GM19351 (cell line): ENCODE results near the gene NELFB.

Experiments
- ATAC-seq: cut with Tn5 transposase; IDR thresholded peaks from one replicate; pipeline ENCODE4 v1.9.1; 2021; ENCODE audit warnings: mild to moderate bottlenecking, moderate library complexity; ENCODE audit not compliant: unreplicated experiment

Gene NELFB

DNA sequence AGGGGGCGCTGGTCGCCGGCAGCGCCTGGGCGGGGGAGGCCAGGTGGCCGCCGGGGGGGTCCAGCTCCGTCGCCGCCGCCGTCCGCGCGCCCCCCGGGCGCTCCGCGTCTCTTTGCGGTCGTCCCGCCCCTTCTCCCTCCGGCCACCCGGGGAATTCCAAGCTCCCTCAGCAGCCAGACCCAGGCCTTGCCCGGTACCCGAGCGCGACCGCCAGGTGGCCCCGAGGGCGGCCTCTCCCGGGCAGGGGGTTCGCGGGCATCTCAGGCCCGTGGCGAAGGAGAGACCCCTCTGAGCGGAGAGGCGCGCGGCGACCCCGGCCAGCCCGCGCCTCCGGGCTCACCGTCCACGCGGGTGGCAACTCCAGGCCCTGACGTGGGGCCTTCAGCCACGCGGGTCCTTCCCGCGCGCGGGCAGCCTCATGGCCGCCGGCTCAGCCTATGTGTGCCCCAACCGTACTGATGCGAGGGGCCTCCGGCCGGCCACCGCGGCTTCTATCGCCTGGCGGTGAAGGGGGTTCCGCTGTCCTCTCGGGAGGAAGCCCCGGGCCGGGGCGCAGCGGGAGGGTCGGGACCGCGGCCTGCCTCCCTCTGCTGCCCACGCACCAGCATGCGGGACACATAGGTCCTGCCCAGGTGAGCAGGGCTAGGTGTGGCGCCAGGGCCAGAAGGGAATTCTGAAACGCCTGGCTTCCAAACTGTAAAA lies 47.5 kb downstream of the NELFB start:
- ATAC-seq = peak; percentile 41

- ATAC-seq = no peak
Observed at GRCh38 chr9:137303151-137303892, 48.2 kb downstream of the NELFB start.

- ATAC-seq = no peak
Observed at GRCh38 chr9:137303893-137304382, 48.8 kb downstream of the NELFB start.

- no peak for ATAC-seq
Observed at GRCh38 chr9:137304383-137305059, 49.4 kb downstream of the NELFB start.

DNA sequence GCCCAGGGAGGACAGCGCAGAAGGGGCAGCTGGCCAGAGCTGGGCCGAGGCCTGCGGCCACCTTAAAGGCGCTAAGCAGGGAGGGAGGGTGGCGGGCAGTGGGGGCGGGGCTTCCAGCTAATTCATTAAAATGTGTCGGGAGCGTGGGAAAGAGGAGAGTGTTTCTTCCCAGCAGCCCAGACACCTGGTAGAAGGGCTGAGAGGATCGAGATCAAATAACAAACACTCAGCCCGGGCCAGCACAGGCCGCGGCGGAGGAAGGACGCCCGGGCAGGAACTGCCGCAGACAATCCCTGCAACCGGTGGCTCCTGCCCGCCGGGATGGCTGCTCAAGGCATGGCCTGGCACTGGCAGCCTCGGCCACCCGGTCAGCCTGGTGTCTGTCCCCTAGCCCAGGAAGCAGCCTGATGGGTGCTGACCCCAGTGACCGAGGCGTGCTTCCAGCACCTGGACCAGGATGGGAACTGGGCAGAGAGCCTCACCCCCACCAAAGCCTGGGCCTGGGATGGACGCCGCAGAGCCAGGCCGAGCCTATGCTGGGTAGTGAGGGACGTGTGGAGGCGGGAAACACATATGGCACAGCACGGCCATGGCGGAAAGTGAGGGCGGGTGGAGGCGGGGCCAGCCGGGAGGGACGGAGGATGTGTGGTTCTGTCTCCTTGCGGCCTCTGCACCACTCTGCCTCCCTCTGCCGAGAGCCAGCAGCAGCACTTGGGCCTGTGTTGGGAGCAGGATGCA lies 50.1 kb downstream of the NELFB start:
- no peak for ATAC-seq

DNA sequence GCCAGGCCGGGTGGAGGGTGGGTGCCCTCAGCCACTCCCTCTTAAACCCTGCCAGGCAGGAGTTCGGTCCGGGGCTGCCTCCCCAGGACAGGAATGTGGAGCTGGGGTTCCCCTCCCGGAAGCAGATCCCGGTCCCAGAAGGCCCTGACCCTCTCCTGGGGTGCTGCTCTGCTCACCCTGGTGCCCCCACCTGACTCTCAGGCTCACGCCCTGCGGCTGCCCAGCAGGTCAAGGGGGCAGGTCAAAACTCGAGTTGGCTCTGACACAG lies 50.6 kb downstream of the NELFB start:
- no peak for ATAC-seq

DNA sequence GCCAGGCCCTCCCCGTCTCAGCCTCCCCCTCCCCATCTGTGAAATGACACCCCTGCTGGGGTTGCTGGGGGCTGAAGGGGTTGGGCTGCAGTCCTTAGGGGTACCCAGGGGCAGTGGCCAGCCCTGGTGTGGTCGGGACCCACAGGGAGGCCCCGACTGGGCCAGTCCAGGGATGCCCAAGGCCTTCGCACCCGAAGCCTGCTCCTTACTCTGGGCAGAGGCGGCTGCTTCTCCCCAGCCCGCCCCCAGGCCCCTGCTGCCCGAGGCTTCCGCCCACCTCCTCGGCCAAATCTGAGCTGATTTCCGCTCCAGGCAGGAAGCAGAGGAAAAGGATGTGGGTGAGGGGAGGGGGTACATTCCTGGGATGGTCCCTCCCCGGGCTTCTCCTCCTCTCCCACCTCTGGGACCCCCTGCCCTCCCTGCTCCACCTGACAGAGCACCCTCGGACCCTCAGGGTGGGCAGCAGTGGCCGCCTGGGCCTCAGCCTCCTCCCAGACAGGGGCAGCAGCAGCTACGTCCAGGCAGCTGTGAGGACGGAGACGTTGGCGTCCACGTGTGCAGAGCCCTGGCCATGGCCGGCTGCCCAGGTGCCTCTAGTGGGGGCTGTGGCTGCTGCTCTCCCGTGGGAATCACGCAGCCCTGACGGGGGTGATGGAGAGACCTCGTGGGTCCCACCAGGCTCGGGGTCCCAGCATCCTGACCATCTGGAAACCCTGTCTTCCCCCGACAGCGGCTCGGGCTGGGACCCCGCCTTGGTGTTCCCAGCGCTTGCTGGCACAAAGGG lies 51.1 kb downstream of the NELFB start:
- ATAC-seq = no peak

- ATAC-seq = no peak
Observed at GRCh38 chr9:137306850-137307254, 51.7 kb downstream of the NELFB start.

- no peak for ATAC-seq
Observed at GRCh38 chr9:137307255-137308056, 52.3 kb downstream of the NELFB start.

- no peak for ATAC-seq
Observed at GRCh38 chr9:137308057-137308619, 53.0 kb downstream of the NELFB start.

- no peak for ATAC-seq
Observed at GRCh38 chr9:137309368-137310188, 54.5 kb downstream of the NELFB start.

- no peak for ATAC-seq
Observed at GRCh38 chr9:137310189-137311052, 55.3 kb downstream of the NELFB start.

GRCh38 chr9:137311171-137311985 lies 56.3 kb downstream of the NELFB start:
- ATAC-seq = no peak

DNA sequence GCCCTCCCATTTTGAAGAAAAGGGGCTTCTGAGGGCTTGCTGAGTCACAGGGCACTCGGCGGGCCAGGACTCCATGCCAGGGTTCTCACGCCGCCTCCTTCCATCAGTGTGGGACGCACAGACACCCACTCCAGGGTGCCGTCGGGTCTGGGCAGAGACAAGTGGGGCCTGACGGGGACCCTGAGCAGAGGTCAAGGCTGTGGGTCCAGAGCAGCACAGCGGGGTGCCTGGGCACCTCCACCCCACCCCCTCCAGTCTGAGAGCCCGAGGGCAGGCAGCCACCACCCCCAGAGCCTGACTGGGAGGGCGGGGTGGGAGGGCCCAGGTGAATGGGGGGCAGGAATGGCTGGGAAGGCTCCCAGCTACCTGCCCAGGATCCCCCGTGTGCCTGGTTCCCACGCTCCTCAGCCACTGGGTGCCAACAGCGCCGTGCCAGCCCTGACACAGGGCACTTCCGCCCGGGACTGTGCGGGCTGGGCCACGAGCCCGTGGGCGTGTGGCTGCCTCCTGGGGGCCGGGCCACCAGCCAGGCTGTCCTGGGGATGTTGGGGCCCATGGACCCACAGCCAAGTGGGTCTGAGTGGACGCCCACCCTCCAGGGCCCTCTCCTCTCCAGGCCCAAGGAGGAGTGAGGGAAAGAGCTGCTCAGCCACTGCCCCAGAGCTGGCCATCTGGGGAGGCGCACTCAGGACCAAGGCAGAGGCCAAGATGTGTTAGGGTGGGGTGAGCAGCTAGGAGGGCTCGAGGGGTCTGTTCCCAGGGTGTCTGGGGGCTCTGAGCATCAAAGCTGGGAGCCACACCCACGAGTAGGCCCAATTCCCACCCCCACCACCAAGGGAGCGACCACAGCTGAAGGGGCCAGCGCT lies 57.1 kb downstream of the NELFB start:
- no peak for ATAC-seq

DNA sequence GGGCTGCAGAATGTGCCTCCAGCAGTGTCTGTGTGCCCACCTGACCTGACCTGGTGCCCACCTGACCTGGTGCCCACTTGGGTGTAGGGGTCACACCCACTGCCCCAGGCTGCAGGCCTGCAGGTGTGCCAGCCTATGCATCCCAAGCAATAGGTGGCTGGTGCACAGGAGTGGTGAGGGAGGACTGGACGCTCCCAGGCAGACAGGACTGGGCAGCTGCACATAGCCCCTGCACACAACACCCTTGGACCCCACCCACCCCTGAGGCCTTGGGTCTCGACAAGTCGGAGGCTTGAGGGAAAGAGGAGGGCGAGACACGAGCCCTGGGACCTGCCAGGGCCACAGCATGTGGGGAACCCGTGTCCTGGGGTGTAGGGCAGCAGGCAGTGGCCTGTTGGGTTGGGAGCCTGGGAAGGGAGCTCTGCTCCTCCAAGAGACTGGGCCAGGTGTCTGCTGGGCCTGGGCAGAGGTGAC lies 57.8 kb downstream of the NELFB start:
- no peak for ATAC-seq
